Measurements from ENCODE around the gene GDPD4. TPM values are rescaled to one million over a fixed set of nuclear protein-coding genes. Genes with fewer than 3 reads are reported as not detected.

The GDPD4 gene
- total RNA-seq, 5 donors from 2014 or later (not counting 1 experiment from before 2014, with no cell fraction given): not detected

DNA sequence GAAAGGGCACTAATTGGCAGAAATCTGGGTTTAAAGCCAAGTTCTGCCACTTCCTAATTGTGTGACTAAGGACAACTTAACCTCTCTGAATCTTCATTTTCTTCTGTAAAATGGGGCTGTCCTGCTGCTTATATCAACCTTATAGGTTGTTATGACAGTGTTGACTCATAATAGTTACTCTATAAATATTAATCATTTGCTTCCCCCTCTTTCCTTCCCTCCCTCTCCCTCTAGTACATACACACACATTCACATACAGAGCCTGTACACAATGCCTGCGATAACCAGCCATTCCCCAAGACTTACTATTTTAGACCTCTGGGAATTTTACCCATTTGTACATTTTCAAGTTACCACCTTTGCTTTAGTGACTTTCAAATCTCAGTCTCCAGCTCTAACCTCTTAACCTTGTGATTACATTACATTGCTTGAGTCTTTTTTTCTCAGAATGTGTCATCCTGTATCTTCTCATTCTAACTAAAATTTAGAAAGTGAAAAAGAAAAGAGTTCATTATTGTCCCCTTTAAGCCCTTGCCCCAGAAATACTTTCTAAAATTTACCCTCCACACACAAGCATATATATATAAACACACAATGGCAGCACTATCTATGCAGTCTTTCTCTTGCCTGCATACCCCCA is 31.9 kb downstream of the GDPD4 start:
- Histone ChIP-seq H3K27ac (ENCODE audit: low read length) (no peak overlapping the region), H3K27me3 (replicated peaks in 1 of 2; ENCODE audit: control insufficient read depth in 2 of 2, extremely low read depth in 1 of 2, insufficient read depth in 2 of 2, low read length in 1 of 2) (no peaks in the 10 kb centered on the region), H3K36me3 (ENCODE audit: control insufficient read depth in 2 of 2, extremely low read depth in 1 of 2, insufficient read depth in 1 of 2, low read length in 1 of 2) (no peaks in the 10 kb centered on the region), H3K4me3 (ENCODE audit: control insufficient read depth in 1 of 2, extremely low read depth in 1 of 2, low read length in 1 of 2) (no peak overlapping the region), H3K4me1 (ENCODE audit: control insufficient read depth in 1 of 2, extremely low read depth in 1 of 2, insufficient read depth in 2 of 2, low read length in 2 of 2) (no peaks in the 10 kb centered on the region), H3K9me3 (no peaks in the 10 kb centered on the region)
- Mint-ChIP-seq H3K36me3 (no peaks in the 10 kb centered on the region), H3K27ac (no peak overlapping the region), H3K27me3 (peaks cover 8 to 15% of the 10 kb centered on the region in 2 donors), H3K4me3 (no peak overlapping the region), H3K9me3 (no peaks in the 10 kb centered on the region), H3K4me1 (no peaks in the 10 kb centered on the region)
- POLR2A ChIA-PET: no interaction called here
- DNase-seq: no peak
- ATAC-seq (replicated peaks in 1 of 4): no peak
- CTCF ChIA-PET: no interaction called here
- 94% methylated on average over 1 of the region's 1 CpG for WGBS (ENCODE audit: insufficient coverage)

DNA sequence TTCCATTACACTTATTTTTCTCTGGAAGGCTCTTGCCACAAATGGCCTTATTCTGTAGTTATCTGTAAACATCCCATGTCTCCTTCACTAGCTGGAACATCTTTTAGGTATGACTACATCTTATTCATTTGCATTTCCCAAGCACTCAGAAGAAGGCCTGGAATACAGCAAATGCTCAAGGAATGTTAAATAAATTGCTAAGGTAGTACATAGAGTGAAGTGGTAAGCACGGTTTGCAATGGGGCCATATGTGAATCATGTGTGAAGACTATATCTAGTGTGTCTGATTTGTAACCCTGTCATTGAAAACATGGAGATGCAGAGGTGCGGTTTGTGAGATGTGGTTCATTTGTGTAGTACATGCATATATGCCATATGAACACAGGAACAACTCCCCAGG is 33.5 kb downstream of the GDPD4 start:
- H3K4me3 ChIP-seq (ENCODE audit: control insufficient read depth in 1 of 2, extremely low read depth in 1 of 2, low read length in 1 of 2): no peak overlapping the region
- Mint-ChIP-seq H3K27ac (no peak overlapping the region), H3K27me3 (peaks cover 8 to 15% of the 10 kb centered on the region in 2 donors), H3K4me3 (no peak overlapping the region), H3K4me1 (no peaks in the 10 kb centered on the region), H3K36me3 (no peaks in the 10 kb centered on the region), H3K9me3 (peaks cover 3 to 8% (median 3%) of the 10 kb centered on the region in 3 donors)
- no peak for DNase-seq
- H3K9me3 ChIP-seq: peaks cover 2% of the 10 kb centered on the region
- no peak for ATAC-seq (replicated peaks in 1 of 4)
- no peaks in the 10 kb centered on the region for H3K36me3 ChIP-seq (ENCODE audit: control insufficient read depth in 2 of 2, extremely low read depth in 1 of 2, insufficient read depth in 1 of 2, low read length in 1 of 2)
- no peak overlapping the region for H3K27ac ChIP-seq (ENCODE audit: low read length)
- H3K4me1 ChIP-seq (ENCODE audit: control insufficient read depth in 1 of 2, extremely low read depth in 1 of 2, insufficient read depth in 2 of 2, low read length in 2 of 2): no peaks in the 10 kb centered on the region
- no peaks in the 10 kb centered on the region for H3K27me3 ChIP-seq (replicated peaks in 1 of 2; ENCODE audit: control insufficient read depth in 2 of 2, extremely low read depth in 1 of 2, insufficient read depth in 2 of 2, low read length in 1 of 2)
- ChIA-PET POLR2A (no interaction called here), CTCF (no interaction called here)
- no CpG with 5 or more reads among the region's 2 CpGs for WGBS (ENCODE audit: insufficient coverage)

DNA sequence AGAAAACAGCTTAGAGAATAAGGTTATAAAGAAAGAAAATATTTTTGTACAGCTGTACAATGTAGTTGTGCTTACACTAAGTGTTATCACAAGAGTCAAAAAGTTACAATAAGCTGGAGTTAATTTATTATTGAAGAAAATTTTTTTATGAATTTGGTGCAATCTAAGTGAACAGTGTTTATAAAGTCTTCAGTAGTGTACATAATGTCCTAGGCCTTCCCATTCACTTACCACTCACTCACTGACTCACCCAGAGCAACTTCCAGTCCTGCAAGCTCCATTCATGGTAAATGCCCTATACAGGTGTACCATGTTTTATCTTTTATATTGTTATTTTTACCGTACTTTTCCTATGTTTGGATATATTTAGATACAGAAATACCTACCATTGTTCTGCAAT is 34.7 kb downstream of the GDPD4 start:
- H3K4me1 ChIP-seq (ENCODE audit: control insufficient read depth in 1 of 2, extremely low read depth in 1 of 2, insufficient read depth in 2 of 2, low read length in 2 of 2): no peaks in the 10 kb centered on the region
- H3K27ac Mint-ChIP-seq: no peak overlapping the region
- WGBS (ENCODE audit: insufficient coverage): no CpG with 5 or more reads among the region's 1 CpG
- POLR2A ChIA-PET: no interaction called here
- H3K9me3 Mint-ChIP-seq: peaks cover 3 to 17% (median 12%) of the 10 kb centered on the region in 3 donors
- DNase-seq (no peak), ATAC-seq (replicated peaks in 1 of 4) (no peak)
- H3K27me3 Mint-ChIP-seq: peaks cover 8 to 9% of the 10 kb centered on the region in 2 donors
- H3K36me3 Mint-ChIP-seq: no peaks in the 10 kb centered on the region
- no peaks in the 10 kb centered on the region for H3K27me3 ChIP-seq (replicated peaks in 1 of 2; ENCODE audit: control insufficient read depth in 2 of 2, extremely low read depth in 1 of 2, insufficient read depth in 2 of 2, low read length in 1 of 2)
- H3K4me3 Mint-ChIP-seq: no peak overlapping the region
- H3K4me1 Mint-ChIP-seq: no peaks in the 10 kb centered on the region
- H3K4me3 ChIP-seq (ENCODE audit: control insufficient read depth in 1 of 2, extremely low read depth in 1 of 2, low read length in 1 of 2): no peak overlapping the region
- H3K9me3 ChIP-seq: peaks cover 3% of the 10 kb centered on the region
- H3K27ac ChIP-seq (ENCODE audit: low read length): no peak overlapping the region
- CTCF ChIA-PET: no interaction called here
- no peaks in the 10 kb centered on the region for H3K36me3 ChIP-seq (ENCODE audit: control insufficient read depth in 2 of 2, extremely low read depth in 1 of 2, insufficient read depth in 1 of 2, low read length in 1 of 2)

GRCh38 chr11:77262803-77263202 is 38.7 kb downstream of the GDPD4 start:
- peaks cover 12% of the 10 kb centered on the region in 2 donors for H3K27me3 Mint-ChIP-seq
- no peaks in the 10 kb centered on the region for H3K4me1 ChIP-seq (ENCODE audit: control insufficient read depth in 1 of 2, extremely low read depth in 1 of 2, insufficient read depth in 2 of 2, low read length in 2 of 2)
- no peaks in the 10 kb centered on the region for H3K27me3 ChIP-seq (replicated peaks in 1 of 2; ENCODE audit: control insufficient read depth in 2 of 2, extremely low read depth in 1 of 2, insufficient read depth in 2 of 2, low read length in 1 of 2)
- peaks cover 4% of the 10 kb centered on the region for H3K9me3 ChIP-seq
- POLR2A ChIA-PET: no interaction called here
- no peak overlapping the region for H3K4me3 Mint-ChIP-seq
- no peak for ATAC-seq (replicated peaks in 1 of 4)
- no peaks in the 10 kb centered on the region for H3K4me1 Mint-ChIP-seq
- no peaks in the 10 kb centered on the region for H3K36me3 Mint-ChIP-seq
- H3K9me3 Mint-ChIP-seq: peaks cover 3 to 17% (median 17%) of the 10 kb centered on the region in 3 donors
- no peak for DNase-seq
- H3K27ac Mint-ChIP-seq: no peak overlapping the region
- H3K27ac ChIP-seq (ENCODE audit: low read length): no peak overlapping the region
- no peak overlapping the region for H3K4me3 ChIP-seq (ENCODE audit: control insufficient read depth in 1 of 2, extremely low read depth in 1 of 2, low read length in 1 of 2)
- H3K36me3 ChIP-seq (ENCODE audit: control insufficient read depth in 2 of 2, extremely low read depth in 1 of 2, insufficient read depth in 1 of 2, low read length in 1 of 2): no peaks in the 10 kb centered on the region
- CTCF ChIA-PET: interaction anchor here (0.6 kb wide), 2 partner anchors 68 to 285 kb away, joined by 3 to 4 read pairs; no protein-coding TSS in a partner anchor

- Histone ChIP-seq H3K27ac (ENCODE audit: low read length) (no peak overlapping the region), H3K9me3 (peaks cover 4% of the 10 kb centered on the region), H3K27me3 (replicated peaks in 1 of 2; ENCODE audit: control insufficient read depth in 2 of 2, extremely low read depth in 1 of 2, insufficient read depth in 2 of 2, low read length in 1 of 2) (no peaks in the 10 kb centered on the region), H3K4me3 (ENCODE audit: control insufficient read depth in 1 of 2, extremely low read depth in 1 of 2, low read length in 1 of 2) (no peak overlapping the region), H3K36me3 (ENCODE audit: control insufficient read depth in 2 of 2, extremely low read depth in 1 of 2, insufficient read depth in 1 of 2, low read length in 1 of 2) (no peaks in the 10 kb centered on the region), H3K4me1 (ENCODE audit: control insufficient read depth in 1 of 2, extremely low read depth in 1 of 2, insufficient read depth in 2 of 2, low read length in 2 of 2) (no peaks in the 10 kb centered on the region)
- no peak overlapping the region for H3K27ac Mint-ChIP-seq
- no peaks in the 10 kb centered on the region for H3K4me1 Mint-ChIP-seq
- DNase-seq: no peak
- ATAC-seq (replicated peaks in 1 of 4): no peak
- ChIA-PET CTCF (no interaction called here), POLR2A (no interaction called here)
- H3K36me3 Mint-ChIP-seq: no peaks in the 10 kb centered on the region
- WGBS (ENCODE audit: insufficient coverage): no CpG with 5 or more reads among the region's 2 CpGs
- peaks cover 3 to 17% (median 17%) of the 10 kb centered on the region in 3 donors for H3K9me3 Mint-ChIP-seq
- peaks cover 21 to 22% of the 10 kb centered on the region in 2 donors for H3K27me3 Mint-ChIP-seq
- H3K4me3 Mint-ChIP-seq: no peak overlapping the region
These were observed 41.8 kb downstream of the GDPD4 start for GRCh38 chr11:77259641-77260040.

DNA sequence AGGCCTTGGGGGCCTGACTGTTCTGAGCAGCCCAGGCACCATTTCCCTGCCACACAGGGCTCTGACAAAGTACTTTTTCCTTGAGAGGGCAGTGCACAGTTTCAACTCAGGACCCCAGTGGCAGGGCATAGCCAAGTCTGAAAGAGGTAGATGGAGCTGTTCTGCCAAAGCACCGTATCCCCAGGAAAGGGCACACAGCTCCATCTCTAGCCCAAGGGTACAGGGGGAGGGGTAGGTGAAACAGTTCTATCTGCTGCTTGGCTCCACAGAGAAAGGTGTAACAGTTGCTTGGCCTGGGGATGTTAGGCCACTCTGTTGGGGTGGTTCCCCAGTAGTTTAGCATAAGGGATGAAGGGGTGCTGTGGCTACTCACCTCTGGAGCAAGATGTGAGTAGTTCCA is 47.8 kb downstream of the GDPD4 start:
- CTCF ChIA-PET: no interaction called here
- WGBS (ENCODE audit: insufficient coverage): 57% methylated on average over 1 of the region's 1 CpG
- Mint-ChIP-seq H3K36me3 (no peaks in the 10 kb centered on the region), H3K9me3 (peaks cover 7 to 25% (median 13%) of the 10 kb centered on the region in 3 donors), H3K27me3 (peaks cover 13 to 16% of the 10 kb centered on the region in 2 donors), H3K4me1 (no peaks in the 10 kb centered on the region), H3K27ac (no peak overlapping the region), H3K4me3 (no peak overlapping the region)
- DNase-seq (no peak), ATAC-seq (replicated peaks in 1 of 4) (no peak)
- POLR2A ChIA-PET: no interaction called here
- H3K36me3 ChIP-seq (ENCODE audit: control insufficient read depth in 2 of 2, extremely low read depth in 1 of 2, insufficient read depth in 1 of 2, low read length in 1 of 2): no peaks in the 10 kb centered on the region
- H3K4me3 ChIP-seq (ENCODE audit: control insufficient read depth in 1 of 2, extremely low read depth in 1 of 2, low read length in 1 of 2): no peak overlapping the region
- H3K27me3 ChIP-seq (replicated peaks in 1 of 2; ENCODE audit: control insufficient read depth in 2 of 2, extremely low read depth in 1 of 2, insufficient read depth in 2 of 2, low read length in 1 of 2): peaks cover 0 to 11% of the 10 kb centered on the region in 2 experiments
- H3K27ac ChIP-seq (ENCODE audit: low read length): no peak overlapping the region
- H3K9me3 ChIP-seq: peaks cover 3% of the 10 kb centered on the region
- no peaks in the 10 kb centered on the region for H3K4me1 ChIP-seq (ENCODE audit: control insufficient read depth in 1 of 2, extremely low read depth in 1 of 2, insufficient read depth in 2 of 2, low read length in 2 of 2)

All from T-cell (primary cell).